Measurements from ENCODE around the gene DLGAP1.

DNA sequence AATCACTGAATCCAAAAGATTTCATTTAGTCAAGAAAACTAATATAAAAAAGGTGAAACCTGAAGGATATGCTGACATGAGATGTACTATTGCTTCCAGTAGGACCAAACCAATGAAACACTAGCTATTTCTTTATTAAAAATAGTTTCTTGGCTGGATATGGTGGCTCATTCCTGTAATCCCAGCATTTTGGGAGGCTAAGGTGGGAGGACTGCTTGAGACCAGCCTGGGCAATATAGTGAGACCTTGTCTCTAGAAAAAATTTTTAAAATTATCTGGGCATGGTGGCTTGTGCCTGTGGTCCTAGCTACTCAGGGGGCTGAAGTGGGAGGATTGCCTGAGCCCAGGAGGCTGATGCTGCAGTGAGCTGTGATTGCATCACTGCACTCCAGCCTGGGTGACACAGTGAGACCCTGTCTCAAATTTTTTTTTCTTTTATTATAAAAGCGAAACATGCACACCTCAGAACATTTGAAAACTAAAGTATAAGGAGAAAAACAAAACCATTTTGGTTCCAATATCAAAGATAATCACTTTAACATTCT is 738.9 kb downstream of the DLGAP1 start:
- TF ChIP-seq POLR2A (IDR thresholded peaks at IDR 0.05) = no peak
- no peak for TF ChIP-seq CTCF (IDR thresholded peaks at IDR 0.05)
